OCI-LY7 (cell line): ENCODE results near the gene TSPAN11.

Experiments
- EZH2phosphoT487 ChIP-seq: fragments of 200-600 bp; sonication (generic); IDR thresholded peaks from 2 replicates; pipeline ENCODE4 v1.6.1; 2018; ENCODE audit warnings: low read depth, borderline replicate concordance, mild to moderate bottlenecking, mixed run types, antibody characterized with exemption, low read length, moderate library complexity, mixed read lengths
- TF ChIP-seq, protein P1 (sequence below): fragments of 200-600 bp; sonication (generic); conservative IDR thresholded peaks from 2 replicates; pipeline ENCODE4 v1.5.1; 2014; ENCODE audit warnings: mild to moderate bottlenecking, antibody characterized with exemption, low read length, moderate library complexity, mixed read lengths

DNA sequence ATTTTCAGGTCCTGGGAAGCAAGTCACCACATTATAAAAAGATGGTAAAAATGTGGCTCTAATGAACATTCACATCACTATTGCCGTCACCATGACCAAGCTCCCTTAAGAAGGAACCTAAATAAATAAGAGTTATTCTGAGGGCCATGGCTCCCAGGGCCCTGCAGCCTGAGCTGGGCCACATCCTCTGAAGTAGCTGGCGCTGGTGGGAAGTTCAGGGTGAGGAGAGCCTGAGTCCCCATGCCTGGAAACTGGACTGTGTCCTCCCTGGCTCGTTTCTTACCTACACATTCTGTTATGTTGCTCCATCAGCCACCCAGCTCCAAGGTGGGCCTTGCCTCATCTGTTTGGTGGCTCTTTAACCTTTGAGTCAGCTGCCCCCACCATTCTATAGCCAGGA, 42.5 kb downstream of the TSPAN11 start:
- TF ChIP-seq, protein P1, sequence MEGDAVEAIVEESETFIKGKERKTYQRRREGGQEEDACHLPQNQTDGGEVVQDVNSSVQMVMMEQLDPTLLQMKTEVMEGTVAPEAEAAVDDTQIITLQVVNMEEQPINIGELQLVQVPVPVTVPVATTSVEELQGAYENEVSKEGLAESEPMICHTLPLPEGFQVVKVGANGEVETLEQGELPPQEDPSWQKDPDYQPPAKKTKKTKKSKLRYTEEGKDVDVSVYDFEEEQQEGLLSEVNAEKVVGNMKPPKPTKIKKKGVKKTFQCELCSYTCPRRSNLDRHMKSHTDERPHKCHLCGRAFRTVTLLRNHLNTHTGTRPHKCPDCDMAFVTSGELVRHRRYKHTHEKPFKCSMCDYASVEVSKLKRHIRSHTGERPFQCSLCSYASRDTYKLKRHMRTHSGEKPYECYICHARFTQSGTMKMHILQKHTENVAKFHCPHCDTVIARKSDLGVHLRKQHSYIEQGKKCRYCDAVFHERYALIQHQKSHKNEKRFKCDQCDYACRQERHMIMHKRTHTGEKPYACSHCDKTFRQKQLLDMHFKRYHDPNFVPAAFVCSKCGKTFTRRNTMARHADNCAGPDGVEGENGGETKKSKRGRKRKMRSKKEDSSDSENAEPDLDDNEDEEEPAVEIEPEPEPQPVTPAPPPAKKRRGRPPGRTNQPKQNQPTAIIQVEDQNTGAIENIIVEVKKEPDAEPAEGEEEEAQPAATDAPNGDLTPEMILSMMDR = no peak
- TF ChIP-seq EZH2phosphoT487 = no peak
